B cell (primary cell): ENCODE results near the gene JPH3. TPM values are rescaled to one million over a fixed set of nuclear protein-coding genes. Genes with fewer than 3 reads are reported as not detected.

Experiments used
- ATAC-seq: fragments of 200-7000 bp; cut with Tn5 transposase; one replicate; pipeline ENCODE4 v1.10.0; 2021; ENCODE audit warnings: low read depth, mild to moderate bottlenecking, moderate number of reproducible peaks, moderate library complexity
- CTCF ChIA-PET: fragments of 350-600 bp; sonication (Branson Sonifier 250); formaldehyde crosslinking; loops from one replicate; lab custom pipeline; 2021; ENCODE audit warnings: antibody characterized with exemption, inconsistent platforms; lab: Charles Lee
- POLR2A ChIA-PET: fragments of 350-600 bp; sonication (Branson Sonifier 250); formaldehyde crosslinking; loops from one replicate; lab custom pipeline; 2021; ENCODE audit warnings: antibody characterized with exemption; lab: Charles Lee
- DNase-seq: peaks from one replicate; pipeline ENCODE4 v3.0.0; 2013
- H2AFZ ChIP-seq: 2 replicates; pipeline ENCODE4 v1.6.1; 2012; ENCODE audit warnings: mild to moderate bottlenecking, low read depth, low read length; ENCODE audit not compliant: insufficient read depth, poor library complexity, severe bottlenecking
- H3K27ac ChIP-seq, 2 donors: 1 replicate in 1 of 2; 2 replicates in 1 of 2; pipeline ENCODE4 v1.5.1; 2012 to 2013; ENCODE audit warnings: low read length in 2 of 2, mild to moderate bottlenecking in 2 of 2, moderate library complexity in 1 of 2
- H3K27me3 ChIP-seq, 4 experiments: fragments of 200-600 bp in 1 of 4; sonication (generic) in 1 of 4; replicated peaks in 1 of 4; 1 replicate in 2 of 4; 2 replicates in 2 of 4; pipeline versions ENCODE4 v1.6.1 to v1.7.0; 2013 to 2016; ENCODE audit warnings: low read length in 3 of 4, mild to moderate bottlenecking in 2 of 4, mixed read lengths in 1 of 4, moderate library complexity in 1 of 4; ENCODE audit not compliant: insufficient read depth in 4 of 4, control insufficient read depth in 3 of 4; ENCODE audit errors: control extremely low read depth in 1 of 4
- H3K36me3 ChIP-seq, 2 experiments: replicated peaks in 1 of 2; 1 replicate in 1 of 2; 2 replicates in 1 of 2; pipeline versions ENCODE4 v1.6.1 to v1.7.1; 2013; ENCODE audit warnings: low read length in 1 of 2; ENCODE audit not compliant: insufficient read depth in 2 of 2, control insufficient read depth in 1 of 2; ENCODE audit errors: control extremely low read depth in 1 of 2, extremely low read depth in 1 of 2
- H3K4me1 ChIP-seq, 2 donors: fragments of 200-600 bp in 1 of 2; sonication (generic) in 1 of 2; 1 replicate in 1 of 2; 2 replicates in 1 of 2; pipeline versions ENCODE4 v1.5.1 to v1.6.1; 2013 to 2017; ENCODE audit warnings: low read length in 2 of 2; ENCODE audit not compliant: control insufficient read depth in 2 of 2, insufficient read depth in 2 of 2
- H3K4me2 ChIP-seq: replicated peaks from 2 replicates; pipeline ENCODE3; 2012; ENCODE audit warnings: mild to moderate bottlenecking, low read depth, low read length; ENCODE audit not compliant: poor library complexity, severe bottlenecking
- H3K4me3 ChIP-seq, 5 experiments: fragments of 200-600 bp in 1 of 5; sonication (generic) in 1 of 5; 1 replicate in 3 of 5; 2 replicates in 2 of 5; pipeline versions ENCODE4 v1.5.1 to v1.7.0; 2011 to 2016; ENCODE audit warnings: low read length in 4 of 5, mild to moderate bottlenecking in 4 of 5, low read depth in 2 of 5, control low read depth in 1 of 5, moderate library complexity in 1 of 5; ENCODE audit not compliant: insufficient read depth in 1 of 5; ENCODE audit errors: control extremely low read depth in 1 of 5, extremely low read depth in 1 of 5
- H3K79me2 ChIP-seq: fragments of 200-600 bp; sonication (generic); one replicate; pipeline ENCODE4 v1.6.0; 2016; ENCODE audit warnings: low read length; ENCODE audit not compliant: control insufficient read depth, insufficient read depth
- H3K9ac ChIP-seq: fragments of 200-600 bp; sonication (generic); 2 replicates; pipeline ENCODE4 v1.6.1; 2017; ENCODE audit warnings: mild to moderate bottlenecking, low read length, moderate library complexity
- H3K9me3 ChIP-seq, 3 donors: one replicate each; pipeline versions ENCODE4 v1.6.1 to v1.7.1; 2013; ENCODE audit warnings: low read length in 2 of 3; ENCODE audit not compliant: control insufficient read depth in 2 of 3, insufficient read depth in 1 of 3; ENCODE audit errors: control extremely low read depth in 1 of 3
- H4K20me1 ChIP-seq: 2 replicates; pipeline ENCODE4 v1.6.0; 2012; ENCODE audit warnings: mild to moderate bottlenecking, low read length; ENCODE audit not compliant: insufficient read depth, control insufficient read depth, poor library complexity, severe bottlenecking
- H3K27ac Mint-ChIP-seq: one replicate; pipeline ENCODE4 v1.8.0; 2021; ENCODE audit warnings: mixed read lengths
- H3K27me3 Mint-ChIP-seq: one replicate; pipeline ENCODE4 v1.8.0; 2021; ENCODE audit warnings: mixed read lengths
- H3K4me1 Mint-ChIP-seq: one replicate; pipeline ENCODE4 v1.8.0; 2021; ENCODE audit warnings: mixed read lengths
- H3K4me3 Mint-ChIP-seq: one replicate; pipeline ENCODE4 v1.8.0; 2021; ENCODE audit warnings: mixed read lengths
- H3K9me3 Mint-ChIP-seq: one replicate; pipeline ENCODE4 v1.8.0; 2022; ENCODE audit warnings: mixed read lengths; ENCODE audit not compliant: insufficient read depth
- CTCF ChIP-seq: fragments of 200-600 bp; IDR thresholded peaks from one replicate; pipeline ENCODE4 v1.8.0; 2022; ENCODE audit warnings: antibody characterized with exemption, mild to moderate bottlenecking
- EZH2 ChIP-seq: IDR thresholded peaks from 2 replicates; pipeline ENCODE4 v1.6.1; 2012; ENCODE audit warnings: borderline replicate concordance, low read depth, mild to moderate bottlenecking, moderate library complexity, low read length; ENCODE audit not compliant: insufficient read depth, poor library complexity, severe bottlenecking
- WGBS: methylation state at CpG from one replicate; pipeline ENCODE4 v1.1.5; 2013; ENCODE audit warnings: missing lambda C conversion rate; ENCODE audit not compliant: insufficient coverage; 5-methylcytosine and 5-hydroxymethylcytosine counted together
- intact Hi-C: fragments of 100-400 bp; cut with micrococcal nuclease; formaldehyde crosslinking; loops from one replicate; pipeline ENCODE4 v1.10.0; 2022
- polyA plus RNA-seq: library from polyadenylated mRNA; depleted of rRNA; stranded (reverse); fragments of >200 nt; gene quantifications from 2 replicates; pipeline ENCODE4 v1.2.3, GENCODE V29; 2012
- total RNA-seq, 2 donors: library from RNA; stranded (reverse); fragments of 120-200 nt in 1 of 2; gene quantifications; 1 replicate in 1 of 2; 2 replicates in 1 of 2; pipeline versions ENCODE4 v1.2.3 to v1.2.4, GENCODE V29; 2013 to 2022

The JPH3 gene
- total and polyA plus RNA-seq, 2 donors (not counting 1 experiment from before 2014, with no cell fraction given): not detected

- POLR2A ChIA-PET: no interaction called here
- H3K9ac ChIP-seq: no peak overlapping the region
- H3K36me3 ChIP-seq: no peaks in the 10 kb centered on the region
- no peak overlapping the region for H3K4me2 ChIP-seq
- CTCF ChIA-PET: no interaction called here
- ATAC-seq (no peak), DNase-seq (no peak)
- H3K27me3 ChIP-seq: no peaks in the 10 kb centered on the region
- H3K4me1 ChIP-seq: no peaks in the 10 kb centered on the region
- intact Hi-C loops: no loop called here
- TF ChIP-seq EZH2: no peak
- no peak for TF ChIP-seq CTCF
- no peak overlapping the region for H3K4me3 Mint-ChIP-seq
- no peak overlapping the region for H2AFZ ChIP-seq
- no peaks in the 10 kb centered on the region for H3K79me2 ChIP-seq
- H3K27ac Mint-ChIP-seq: no peak overlapping the region
- peaks cover 9% of the 10 kb centered on the region for H3K27me3 Mint-ChIP-seq
- no peak overlapping the region for H3K4me3 ChIP-seq
- WGBS: 95% methylated on average over 28 of the region's 29 CpGs
- no peaks in the 10 kb centered on the region for H4K20me1 ChIP-seq
- H3K9me3 ChIP-seq: peaks cover 0 to 22% (median 0%) of the 10 kb centered on the region in 3 donors
- no peak overlapping the region for H3K27ac ChIP-seq
- no peaks in the 10 kb centered on the region for H3K4me1 Mint-ChIP-seq
- H3K9me3 Mint-ChIP-seq: peaks cover 6% of the 10 kb centered on the region
Observed at GRCh38 chr16:87561200-87562105, 40.9 kb upstream of the JPH3 start.

DNA sequence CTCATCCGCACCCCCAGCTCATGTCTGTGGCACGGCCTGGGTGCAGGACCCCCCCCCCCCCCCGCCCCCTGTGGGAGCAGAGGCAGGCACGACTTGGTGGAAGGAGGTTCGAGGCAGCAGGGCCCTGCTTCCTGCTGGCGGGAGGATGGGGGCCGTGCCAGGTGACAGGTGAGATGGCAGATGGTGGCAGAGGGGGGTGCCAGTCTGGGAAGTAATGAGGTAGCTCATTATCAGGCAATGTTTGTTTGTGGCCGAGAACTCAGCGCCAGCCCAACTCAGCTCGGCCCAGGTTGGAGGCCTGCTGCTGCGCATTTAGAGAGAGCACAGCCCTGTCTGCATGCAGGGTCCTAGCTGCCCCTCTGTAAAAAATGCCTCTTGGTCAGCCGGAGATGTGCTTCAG lies 40.1 kb upstream of the JPH3 start:
- no peak overlapping the region for H3K27ac ChIP-seq
- no peak for ATAC-seq
- H3K27me3 Mint-ChIP-seq: peaks cover 9% of the 10 kb centered on the region
- peaks cover 0 to 22% (median 0%) of the 10 kb centered on the region in 3 donors for H3K9me3 ChIP-seq
- H3K4me1 ChIP-seq: no peaks in the 10 kb centered on the region
- no peaks in the 10 kb centered on the region for H3K36me3 ChIP-seq
- no peaks in the 10 kb centered on the region for H3K79me2 ChIP-seq
- no peak overlapping the region for H3K4me3 ChIP-seq
- ChIA-PET CTCF (no interaction called here), POLR2A (no interaction called here)
- no peaks in the 10 kb centered on the region for H3K27me3 ChIP-seq
- H4K20me1 ChIP-seq: no peaks in the 10 kb centered on the region
- 88% methylated on average over 12 of the region's 12 CpGs for whole genome bisulfite sequencing
- H3K4me2 ChIP-seq: no peak overlapping the region
- peaks cover 6% of the 10 kb centered on the region for H3K9me3 Mint-ChIP-seq
- no peak overlapping the region for H2AFZ ChIP-seq
- H3K27ac Mint-ChIP-seq: no peak overlapping the region
- H3K4me3 Mint-ChIP-seq: no peak overlapping the region
- intact Hi-C loops: no loop called here
- no peak for DNase-seq
- H3K9ac ChIP-seq: no peak overlapping the region
- no peak for TF ChIP-seq EZH2
- TF ChIP-seq CTCF: no peak
- no peaks in the 10 kb centered on the region for H3K4me1 Mint-ChIP-seq
